Glutamatergic neuron (in vitro differentiated cells): Measurements from ENCODE around the gene LRCH1. TPM values are rescaled to one million over a fixed set of nuclear protein-coding genes. Genes with fewer than 3 reads are reported as not detected.

Experiments used
- DNase-seq: peaks from one replicate; pipeline ENCODE4 v3.0.0; 2022
- H3K27ac Mint-ChIP-seq: one replicate; pipeline ENCODE4 v1.8.0; 2020; ENCODE audit warnings: mild to moderate bottlenecking, mixed read lengths, inconsistent platforms; ENCODE audit not compliant: unreplicated experiment
- H3K27me3 Mint-ChIP-seq: one replicate; pipeline ENCODE4 v1.8.0; 2020; ENCODE audit warnings: mild to moderate bottlenecking, moderate library complexity, mixed read lengths, inconsistent platforms; ENCODE audit not compliant: unreplicated experiment
- H3K36me3 Mint-ChIP-seq: one replicate; pipeline ENCODE4 v1.8.0; 2020; ENCODE audit warnings: mild to moderate bottlenecking, mixed read lengths, inconsistent platforms; ENCODE audit not compliant: unreplicated experiment
- H3K4me1 Mint-ChIP-seq: one replicate; pipeline ENCODE4 v1.8.0; 2020; ENCODE audit warnings: mild to moderate bottlenecking, low read depth, mixed read lengths, inconsistent platforms; ENCODE audit not compliant: unreplicated experiment
- H3K4me3 Mint-ChIP-seq: one replicate; pipeline ENCODE4 v1.8.0; 2020; ENCODE audit warnings: mild to moderate bottlenecking, mixed read lengths, inconsistent platforms; ENCODE audit not compliant: unreplicated experiment
- H3K9me3 Mint-ChIP-seq: one replicate; pipeline ENCODE4 v1.8.0; 2020; ENCODE audit warnings: mild to moderate bottlenecking, moderate library complexity, mixed read lengths, inconsistent platforms; ENCODE audit not compliant: unreplicated experiment
- CTCF ChIP-seq: fragments of 200-600 bp; sonication (generic); IDR thresholded peaks from one replicate; pipeline ENCODE4 v1.5.0; 2021; ENCODE audit not compliant: partially characterized antibody, unreplicated experiment
- total RNA-seq: library from RNA; stranded (reverse); fragmentation: NEBNext Ultra II Directional; extraction: Animal tissue kit (Norgen Biotek cat#: 25700); gene quantifications from one replicate; pipeline ENCODE4 v1.2.1, GENCODE V29; 2021; ENCODE audit not compliant: unreplicated experiment

The LRCH1 gene
- total RNA-seq, 1 donor from 2014 or later: 40.6 TPM

- no peak for TF ChIP-seq CTCF
- no peaks in the 10 kb centered on the region for H3K36me3 Mint-ChIP-seq
- no peaks in the 10 kb centered on the region for H3K27me3 Mint-ChIP-seq
- no peak overlapping the region for H3K4me3 Mint-ChIP-seq
- DNase-seq: no peak
- H3K4me1 Mint-ChIP-seq: peaks cover 25% of the 10 kb centered on the region
- peaks cover 8% of the 10 kb centered on the region for H3K9me3 Mint-ChIP-seq
- H3K27ac Mint-ChIP-seq: no peak overlapping the region
Measured at GRCh38 chr13:46604226-46604990, 51.4 kb downstream of the LRCH1 start.

GRCh38 chr13:46605076-46605824 lies 52.3 kb downstream of the LRCH1 start:
- peaks cover 2% of the 10 kb centered on the region for H3K27me3 Mint-ChIP-seq
- peaks cover 10% of the 10 kb centered on the region for H3K9me3 Mint-ChIP-seq
- H3K36me3 Mint-ChIP-seq: no peaks in the 10 kb centered on the region
- no peak overlapping the region for H3K4me3 Mint-ChIP-seq
- no peak for DNase-seq
- H3K27ac Mint-ChIP-seq: no peak overlapping the region
- peaks cover 29% of the 10 kb centered on the region for H3K4me1 Mint-ChIP-seq
- TF ChIP-seq CTCF: no peak

- no peak overlapping the region for H3K4me3 Mint-ChIP-seq
- no peak for DNase-seq
- no peak for TF ChIP-seq CTCF
- peaks cover 29% of the 10 kb centered on the region for H3K4me1 Mint-ChIP-seq
- no peaks in the 10 kb centered on the region for H3K36me3 Mint-ChIP-seq
- peaks cover 2% of the 10 kb centered on the region for H3K27me3 Mint-ChIP-seq
- H3K9me3 Mint-ChIP-seq: peaks cover 10% of the 10 kb centered on the region
- no peak overlapping the region for H3K27ac Mint-ChIP-seq
Measured at GRCh38 chr13:46605825-46606554, 53.0 kb downstream of the LRCH1 start.

- no peak for DNase-seq
- no peaks in the 10 kb centered on the region for H3K36me3 Mint-ChIP-seq
- no peak overlapping the region for H3K27ac Mint-ChIP-seq
- peaks cover 10% of the 10 kb centered on the region for H3K9me3 Mint-ChIP-seq
- peaks cover 2% of the 10 kb centered on the region for H3K27me3 Mint-ChIP-seq
- peaks cover 28% of the 10 kb centered on the region for H3K4me1 Mint-ChIP-seq
- no peak for TF ChIP-seq CTCF
- H3K4me3 Mint-ChIP-seq: no peak overlapping the region
Measured at GRCh38 chr13:46606970-46607369, 54.0 kb downstream of the LRCH1 start.
